HPDE6-E6E7 (cell line): Measurements from ENCODE around the gene CSNK2A1.
"Not testable (repeated sequence)": the region's sequence is repeated elsewhere in the genome, so short reads cannot be mapped to it uniquely, and the experiment has no call there.

Source experiments
- DNase-seq: peaks from one replicate; pipeline ENCODE4 v3.0.0; 2011; ENCODE audit warnings: missing footprints; ENCODE audit errors: extremely low spot score

Gene CSNK2A1

DNA sequence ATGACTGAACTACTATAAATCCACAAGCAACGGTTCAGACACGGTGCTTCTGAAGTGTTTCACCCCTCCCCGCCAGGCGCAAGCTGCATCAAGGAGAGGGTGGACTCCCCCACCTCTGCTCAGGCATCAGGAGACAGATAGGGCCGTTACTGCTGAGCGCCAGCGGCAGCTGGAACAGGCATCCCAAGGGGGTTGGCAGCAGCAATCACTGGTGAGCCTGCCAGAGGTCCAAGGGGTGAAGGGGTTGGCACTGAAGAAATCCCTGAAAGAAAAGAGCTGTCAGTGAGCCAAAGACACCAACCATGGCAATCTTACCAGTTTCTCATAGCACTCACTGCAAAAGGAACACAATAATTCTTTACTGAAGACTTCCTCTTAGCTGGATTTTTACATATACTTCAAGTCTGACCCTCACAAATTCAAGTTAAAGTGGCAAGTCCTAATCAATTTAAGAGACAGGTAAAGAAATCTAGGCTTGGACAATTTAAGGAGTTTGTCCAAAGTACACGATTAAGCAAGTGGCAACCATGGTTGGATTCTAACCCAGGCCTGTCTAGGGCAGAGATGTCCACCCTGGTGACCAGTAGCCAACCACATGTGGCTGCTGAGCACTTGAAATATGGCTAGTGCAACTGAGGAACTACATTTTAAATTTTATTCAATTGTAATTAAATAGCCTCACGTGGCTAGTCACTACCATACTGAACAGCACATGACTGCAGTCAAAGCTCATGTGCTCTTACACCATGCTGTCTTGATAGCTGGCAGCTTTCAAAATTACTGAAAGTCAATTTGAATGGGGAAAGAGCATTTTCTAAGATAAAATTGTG, 59.6 kb downstream of the CSNK2A1 start:
- DNase-seq: no peak

DNA sequence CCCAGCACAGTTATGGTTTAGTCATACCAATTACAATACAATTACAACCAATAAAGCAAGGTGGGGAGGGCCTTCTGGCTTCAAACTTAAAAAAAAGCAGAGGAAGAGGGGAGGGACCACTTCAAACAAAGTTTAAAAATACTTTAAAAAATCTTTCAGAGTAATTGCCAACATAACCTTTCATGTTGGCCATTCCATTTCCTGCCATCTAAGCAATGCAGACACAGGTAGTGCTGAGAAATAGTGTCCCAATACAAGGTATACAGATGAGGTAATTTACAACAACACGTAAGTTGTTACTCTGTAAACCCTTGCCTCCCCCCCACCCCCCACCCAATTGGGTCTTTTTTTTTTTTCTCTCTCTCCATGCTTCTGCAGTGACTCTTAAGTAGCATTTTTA, 62.4 kb downstream of the CSNK2A1 start:
- DNase-seq: no peak

DNA sequence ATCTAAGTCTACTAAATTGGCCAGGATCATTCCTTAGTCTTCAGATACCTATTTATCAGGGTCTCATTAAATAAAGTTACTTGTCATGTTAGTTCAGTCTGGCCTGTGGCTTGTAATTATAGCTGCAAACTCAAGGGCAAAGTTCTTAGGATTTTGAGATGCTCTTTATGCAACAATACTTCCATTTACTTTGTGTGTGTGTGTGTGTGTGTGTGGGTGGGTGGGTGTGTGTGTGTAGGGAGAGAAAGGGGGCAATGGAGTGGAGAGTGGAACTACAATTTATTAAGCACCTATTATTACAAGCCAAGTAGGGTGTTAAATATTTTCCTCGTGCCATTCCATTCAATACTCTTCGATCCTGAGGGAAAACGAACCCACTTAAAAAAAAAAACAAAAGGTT, 63.5 kb downstream of the CSNK2A1 start:
- DNase-seq: no peak

DNA sequence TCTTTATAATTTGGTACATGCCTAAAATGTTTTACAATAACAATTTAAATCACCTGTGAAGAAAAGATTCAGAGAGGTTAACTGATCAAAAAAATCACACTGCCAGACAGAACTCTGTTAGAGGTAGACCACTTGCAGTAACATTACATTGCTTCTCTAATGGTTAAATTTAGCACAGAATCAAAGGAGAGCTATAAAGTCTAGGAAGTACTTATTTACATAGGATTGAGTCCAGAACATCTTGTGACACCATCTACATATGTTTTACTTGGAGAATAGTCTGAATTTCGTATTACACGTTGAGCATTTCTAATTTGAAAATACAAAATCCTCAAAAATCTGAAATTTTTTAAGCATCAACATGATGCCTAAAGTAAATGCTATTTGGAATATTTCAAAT, 64.1 kb downstream of the CSNK2A1 start:
- no peak for DNase-seq

DNA sequence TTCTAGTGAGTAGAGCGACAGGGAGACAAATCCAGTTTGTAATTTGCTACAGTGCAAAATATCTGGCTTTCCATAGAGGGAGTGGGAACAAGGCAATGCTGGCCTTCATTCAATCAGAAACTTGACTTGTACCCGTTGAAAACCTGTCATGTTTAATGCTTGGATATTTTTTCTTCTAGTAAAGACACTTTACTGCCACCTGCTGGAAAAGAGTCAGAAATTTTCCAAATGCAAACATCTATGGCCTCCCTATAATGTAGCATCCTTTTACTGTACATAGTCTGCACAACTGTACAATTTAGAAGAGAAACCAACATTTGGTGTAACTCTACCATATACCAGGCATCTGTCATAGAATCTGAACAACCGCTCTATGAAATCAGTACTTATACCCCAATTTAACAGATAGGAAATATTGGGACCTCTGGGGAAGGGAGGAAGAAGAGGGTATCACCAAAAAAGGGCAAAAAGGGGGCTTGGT, 64.6 kb downstream of the CSNK2A1 start:
- peak; percentile 43 for DNase-seq

DNA sequence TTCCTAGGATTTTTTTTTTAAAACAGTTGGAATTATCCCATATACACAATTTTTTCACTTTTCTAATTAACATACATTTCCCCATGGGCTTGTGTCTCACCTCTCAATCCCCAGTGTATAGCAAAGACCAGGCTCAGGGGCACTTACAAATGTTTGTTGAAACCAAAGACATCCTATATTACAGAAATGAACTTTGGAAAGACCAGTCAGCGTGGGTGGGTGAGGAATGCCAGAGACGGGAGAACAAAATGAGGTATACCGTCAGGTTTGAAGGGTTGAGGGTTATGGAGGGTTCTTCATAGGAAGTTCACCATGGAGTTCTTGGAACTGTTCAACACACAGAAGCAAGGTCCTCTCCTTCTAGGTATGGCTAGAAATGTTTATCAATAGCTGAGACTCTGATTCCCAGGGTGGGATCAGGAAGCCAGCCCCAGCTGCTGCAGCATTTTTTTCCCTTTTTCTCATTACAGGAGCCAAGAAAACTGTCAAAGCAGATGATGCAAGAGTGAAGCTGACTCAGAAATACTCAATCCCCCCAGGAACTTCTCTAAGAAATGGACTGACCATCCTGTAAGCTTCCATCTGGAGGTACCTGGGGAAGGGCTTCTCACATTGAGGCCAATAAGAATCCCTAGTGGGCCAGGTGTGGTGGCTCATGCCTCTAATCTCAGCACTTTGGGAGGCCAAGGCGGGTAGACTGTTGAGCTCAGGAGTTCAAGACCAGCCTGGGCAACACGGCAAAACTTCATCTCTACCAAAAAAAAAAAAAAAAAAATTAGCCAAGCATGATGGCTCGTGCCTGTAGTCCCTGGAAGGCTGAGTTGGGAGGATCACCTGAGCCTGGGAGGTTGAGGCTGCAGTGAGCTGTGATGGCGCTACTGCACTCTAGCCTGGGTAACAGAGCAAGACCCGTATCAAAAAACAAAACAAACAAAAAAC, 65.3 kb downstream of the CSNK2A1 start:
- DNase-seq: no peak

DNA sequence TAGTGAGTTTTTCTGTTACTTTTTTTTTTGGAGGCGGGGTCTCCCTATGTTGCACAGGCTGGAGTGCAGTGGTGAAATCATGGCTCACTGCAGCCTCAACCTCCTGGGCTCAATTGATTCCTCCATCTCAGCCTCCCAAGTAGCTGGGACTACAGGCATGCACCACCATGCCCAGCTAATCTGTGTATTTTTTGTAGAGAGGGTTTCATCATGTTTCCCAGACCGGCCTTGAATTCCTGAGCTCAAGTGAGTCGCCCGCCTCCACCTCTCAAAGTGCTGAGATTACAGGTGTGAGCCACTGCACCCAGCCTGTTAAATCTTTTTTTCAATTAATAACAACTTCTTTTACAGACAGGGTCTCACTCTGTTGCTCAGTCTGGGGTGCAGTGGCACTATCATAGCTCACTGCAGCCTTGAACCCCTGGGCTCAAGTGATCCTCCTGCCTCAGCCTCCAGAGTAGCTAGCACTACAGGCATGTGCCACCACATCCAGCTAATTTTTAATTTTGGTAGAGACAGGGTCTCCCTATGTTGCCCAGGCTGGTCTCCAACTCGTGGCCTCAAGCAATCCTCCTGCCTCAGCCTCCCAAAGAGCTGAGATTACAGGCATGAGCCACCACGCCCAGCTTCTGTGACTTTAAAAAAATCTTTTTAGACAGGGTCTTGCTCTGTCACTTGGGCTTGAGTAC, 66.9 kb downstream of the CSNK2A1 start:
- not testable (repeated sequence) for DNase-seq

DNA sequence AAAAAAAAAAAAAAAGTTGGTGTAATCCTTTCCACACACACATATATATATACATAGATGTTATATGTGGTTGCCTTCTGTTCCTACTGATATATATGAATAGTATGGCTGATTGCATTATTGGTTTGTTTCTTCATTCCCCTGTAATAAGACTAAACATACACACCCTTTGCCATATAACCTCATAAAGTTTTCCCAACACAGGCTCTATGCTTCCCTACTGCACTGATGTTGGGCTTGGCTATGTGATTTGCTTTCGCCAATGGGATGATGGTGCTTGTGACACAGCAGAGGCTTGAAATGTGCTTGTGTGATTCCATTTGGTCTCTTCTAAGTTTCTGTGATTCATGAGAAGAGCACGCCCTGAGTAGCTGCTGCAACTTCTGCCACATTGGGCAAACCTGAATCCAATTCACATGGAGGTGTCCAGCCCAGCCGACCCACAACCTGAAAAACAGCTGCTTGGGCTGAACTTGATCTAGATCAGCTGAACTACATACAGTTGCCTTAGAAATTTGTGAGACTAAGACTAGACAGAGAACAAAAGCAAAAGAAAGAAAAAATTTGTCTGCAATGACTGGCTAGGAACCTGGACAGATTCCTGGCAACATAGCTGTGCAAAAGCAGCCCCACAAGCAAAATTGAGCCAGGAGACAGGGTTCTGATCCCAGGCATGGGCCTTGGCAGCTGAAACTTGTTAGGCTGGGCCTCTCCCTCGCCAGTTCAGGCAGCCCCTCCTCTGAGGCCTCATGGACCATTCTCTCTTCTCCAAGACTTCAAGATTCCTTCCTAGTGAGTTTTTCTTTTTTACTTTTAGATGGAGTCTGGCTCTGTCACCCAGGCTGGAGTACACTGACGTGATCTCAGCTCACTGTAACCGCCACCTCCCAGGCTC, 67.9 kb downstream of the CSNK2A1 start:
- DNase-seq: no peak

DNA sequence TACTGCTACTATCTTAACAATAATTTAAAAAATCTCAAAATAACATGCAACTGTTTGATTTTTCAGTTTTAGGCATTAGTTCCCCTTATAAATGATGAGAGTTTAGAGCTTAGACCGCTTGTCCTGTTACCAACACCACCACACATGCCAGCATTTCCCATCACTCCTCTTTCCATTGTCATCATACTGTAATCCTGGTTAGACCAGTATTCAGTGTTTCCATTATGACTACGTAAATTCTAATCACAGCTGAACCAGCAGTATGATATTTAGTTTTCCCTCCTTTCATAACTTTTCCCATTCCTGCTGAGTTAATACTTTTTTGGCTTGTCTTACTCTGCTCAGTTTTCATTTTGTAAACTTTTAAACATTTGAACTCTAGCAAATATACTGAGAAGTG, 69.0 kb downstream of the CSNK2A1 start:
- DNase-seq: no peak

DNA sequence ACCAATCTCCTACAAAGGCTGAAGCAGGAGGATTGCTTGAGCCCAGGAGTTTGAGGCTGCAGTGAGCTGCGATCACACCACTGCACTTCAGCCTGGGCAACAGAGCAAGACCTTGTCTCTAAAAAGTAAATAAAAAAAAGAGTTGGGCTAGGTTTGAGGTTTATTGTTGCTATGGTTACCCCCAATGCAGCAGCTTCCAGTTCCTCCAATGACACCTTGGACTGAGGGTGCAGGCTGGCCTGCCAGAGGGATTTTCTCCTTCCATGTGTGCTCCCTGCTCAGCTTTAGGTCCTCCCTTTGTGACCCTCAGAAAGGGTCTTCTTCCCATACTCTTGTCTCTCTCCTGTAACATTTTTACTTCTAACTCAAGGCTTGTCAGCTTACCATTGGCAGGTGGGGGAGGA, 70.7 kb downstream of the CSNK2A1 start:
- DNase-seq: no peak

DNA sequence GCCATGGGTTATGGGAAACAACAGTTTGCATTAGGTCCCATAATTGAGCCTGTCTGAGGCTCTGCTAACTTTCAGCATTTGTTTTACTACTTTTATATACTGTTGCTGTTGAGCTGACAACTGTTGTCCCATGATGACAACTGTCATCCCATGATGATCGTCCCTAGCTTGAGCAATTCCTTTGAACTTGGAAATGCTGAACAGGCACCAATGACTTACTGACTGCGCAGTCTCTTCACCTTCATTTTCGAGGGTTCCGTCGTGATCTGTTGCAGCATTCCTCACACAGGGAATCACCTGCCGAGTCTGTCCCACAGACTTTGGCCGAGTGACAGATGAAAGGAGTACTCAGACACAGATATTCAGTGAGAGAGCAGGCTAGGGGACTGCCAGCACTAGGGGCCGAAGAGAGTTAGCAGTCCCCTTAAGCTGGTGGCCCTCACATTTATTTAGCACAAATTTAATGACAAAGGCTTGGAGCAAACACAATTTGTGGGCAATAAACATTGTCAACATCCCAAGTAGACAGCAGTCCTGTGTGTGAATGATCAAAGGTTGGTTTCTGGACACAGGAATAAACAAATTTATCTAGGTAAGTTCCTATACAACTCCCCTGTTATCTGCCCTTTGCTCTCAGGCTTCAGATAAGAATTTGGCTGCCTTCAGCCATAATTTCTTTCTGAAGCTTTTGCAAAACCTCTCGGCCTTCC, 71.3 kb downstream of the CSNK2A1 start:
- DNase-seq: no peak

DNA sequence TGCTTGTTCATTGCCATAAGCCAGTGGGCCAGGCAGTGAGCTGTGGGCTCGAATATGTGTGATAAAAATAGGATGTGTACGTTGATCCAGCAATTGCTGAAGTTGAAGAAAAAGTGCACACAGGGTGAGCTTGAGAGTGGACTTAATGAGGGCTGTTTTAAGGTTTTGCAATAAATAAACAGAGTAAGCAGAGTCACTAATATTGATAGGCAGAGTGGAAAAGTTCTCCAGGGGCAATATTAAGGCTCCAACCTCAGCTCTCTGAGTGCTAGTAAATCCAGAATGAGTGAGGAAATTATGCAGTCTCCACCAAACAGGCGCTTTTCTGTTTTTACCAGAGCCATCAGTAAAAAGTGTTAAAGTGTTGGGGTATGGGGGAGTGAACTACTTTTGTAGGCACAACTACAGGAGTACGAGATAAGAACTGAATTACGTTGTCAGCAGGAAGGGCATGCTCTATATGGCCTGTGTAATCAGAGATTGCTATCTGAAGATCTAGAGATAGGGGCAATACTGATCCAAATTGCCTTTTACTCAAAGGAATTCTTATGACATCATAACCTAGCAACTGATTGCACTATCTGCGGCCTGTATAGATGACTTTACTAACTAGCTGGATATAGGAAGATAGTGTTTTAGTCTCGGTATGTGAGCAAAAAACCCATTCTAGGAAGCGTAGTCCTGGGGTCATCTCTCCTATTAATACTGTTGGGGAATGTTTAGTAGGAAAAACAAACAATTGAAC, 73.7 kb downstream of the CSNK2A1 start:
- no peak for DNase-seq

DNA sequence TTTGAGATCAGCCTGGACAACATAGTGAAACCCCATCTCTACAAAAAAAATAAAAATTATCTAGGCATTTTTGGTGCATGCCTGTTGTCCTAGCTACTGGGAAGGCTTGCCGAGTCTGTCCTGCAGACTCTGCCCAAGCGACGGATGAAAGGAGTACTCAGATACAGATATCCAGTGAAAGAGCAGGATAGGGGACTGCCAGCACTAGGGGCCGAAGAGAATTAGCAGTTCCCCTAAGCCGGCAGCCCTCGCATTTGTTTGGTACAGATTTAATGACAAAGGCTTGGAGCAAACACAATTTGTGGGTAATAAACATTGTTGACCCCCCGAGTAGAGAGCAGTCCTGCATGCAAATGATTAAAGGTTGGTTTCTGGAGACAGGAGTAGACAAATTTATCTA, 75.8 kb downstream of the CSNK2A1 start:
- no peak for DNase-seq

DNA sequence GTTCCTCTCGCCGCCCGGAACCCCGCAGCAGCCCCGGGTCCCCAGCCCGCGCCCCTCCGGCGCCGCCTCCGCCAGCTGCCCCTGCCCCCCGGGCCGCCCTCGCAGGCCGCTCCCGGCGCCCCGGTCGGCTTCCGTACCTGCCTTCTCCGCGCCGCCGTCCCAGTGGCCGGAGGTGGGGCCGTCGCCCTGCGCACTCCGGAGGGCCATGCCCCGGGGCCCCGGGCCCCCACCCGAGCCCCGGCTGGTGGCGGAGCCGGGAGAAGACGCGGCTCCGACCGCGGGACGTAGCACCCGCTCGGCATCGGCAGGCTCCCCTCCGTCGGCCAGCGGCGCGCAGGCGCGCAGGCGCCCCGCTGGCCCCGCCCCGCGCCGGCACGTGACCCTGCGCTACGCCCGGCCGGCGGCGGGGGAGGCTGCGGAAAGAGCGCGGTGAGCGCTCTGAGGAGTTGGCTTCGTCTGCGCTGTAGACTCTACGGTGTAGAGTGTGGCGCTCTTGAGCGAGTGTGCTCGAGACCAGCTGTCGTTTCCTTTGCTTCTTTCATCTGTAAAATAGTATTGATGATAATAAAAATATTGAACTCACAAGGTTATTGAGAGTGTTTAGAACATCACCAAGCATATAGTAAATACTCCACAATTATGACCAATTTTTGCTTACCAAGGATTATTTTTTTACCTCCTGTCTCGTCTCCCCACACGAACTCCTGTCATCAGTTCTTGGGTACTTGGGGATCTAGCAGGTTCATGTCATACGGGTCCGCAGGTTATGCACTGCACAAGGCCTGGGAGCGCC, 81.2 kb downstream of the CSNK2A1 start, which contains the start of gene TBC1D20:
Gene TBC1D20, minus strand, starts transcription at position 335 of the 793 bp plus-strand sequence. Its CDS starts 128 bp downstream, at position 207.
- peak; percentile 95 for DNase-seq

DNA sequence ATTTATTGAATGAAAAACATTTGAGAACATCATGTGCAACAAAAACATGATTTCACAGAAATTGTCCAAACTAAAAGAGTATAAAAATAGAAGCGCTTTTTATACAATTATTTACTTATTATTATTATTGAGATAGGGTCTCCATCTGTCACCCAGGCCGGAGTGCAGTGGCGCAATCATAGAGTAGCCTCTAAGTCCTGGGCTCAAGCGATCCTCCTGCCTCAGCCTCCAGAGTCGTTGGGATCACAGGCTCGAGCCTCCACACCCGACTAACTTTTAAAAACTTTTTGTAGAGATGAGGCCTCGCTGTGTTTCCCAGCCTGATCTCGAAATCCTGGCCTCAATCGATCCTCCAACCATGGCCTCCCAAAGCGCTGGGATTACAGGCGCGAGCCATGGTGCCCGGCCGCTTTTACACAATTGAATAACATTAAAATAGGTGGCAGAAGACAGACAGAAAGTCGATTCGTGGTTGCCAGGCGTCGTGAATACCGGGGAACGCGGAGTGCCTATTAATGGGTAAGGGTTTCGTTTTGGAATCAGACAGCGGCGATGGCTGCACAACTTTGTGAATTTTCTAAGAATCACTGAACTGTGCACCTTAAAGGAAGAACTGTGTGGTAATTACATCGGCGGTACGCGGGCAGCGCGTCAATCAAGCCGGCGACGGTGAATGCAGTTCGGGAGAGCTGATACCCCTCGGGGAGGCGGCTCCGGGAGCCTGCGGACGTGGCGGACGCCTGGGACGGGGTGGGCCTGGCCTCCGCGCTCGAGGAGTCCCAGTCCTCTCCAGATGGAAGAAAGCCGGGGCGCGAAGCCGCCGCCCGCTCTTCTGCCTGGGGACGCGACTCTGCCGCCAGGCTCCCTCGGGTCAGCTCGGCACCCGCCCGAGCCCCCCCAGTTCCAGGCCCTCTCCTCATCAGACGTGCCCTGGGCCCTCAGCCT, 82.1 kb downstream of the CSNK2A1 start:
- DNase-seq: peak; percentile 54

DNA sequence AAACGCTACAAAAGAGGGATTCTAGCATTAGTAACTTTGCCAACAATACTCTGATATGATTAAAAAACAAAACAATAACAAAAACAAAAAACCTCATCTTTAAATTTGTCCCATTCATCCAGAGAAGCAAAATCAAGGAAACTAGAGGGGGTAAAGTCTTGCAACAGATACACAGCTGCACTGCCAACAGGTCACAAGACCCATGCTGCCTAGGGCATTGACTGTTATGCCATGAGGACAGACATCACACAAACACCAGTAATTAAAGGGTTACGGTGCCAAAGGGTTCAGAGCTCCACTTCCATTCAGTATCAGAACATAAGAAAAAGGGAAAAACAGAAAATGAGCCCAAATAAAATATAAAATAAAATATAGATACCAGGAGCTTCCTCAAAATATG, 82.9 kb downstream of the CSNK2A1 start:
- peak; percentile 44 for DNase-seq

DNA sequence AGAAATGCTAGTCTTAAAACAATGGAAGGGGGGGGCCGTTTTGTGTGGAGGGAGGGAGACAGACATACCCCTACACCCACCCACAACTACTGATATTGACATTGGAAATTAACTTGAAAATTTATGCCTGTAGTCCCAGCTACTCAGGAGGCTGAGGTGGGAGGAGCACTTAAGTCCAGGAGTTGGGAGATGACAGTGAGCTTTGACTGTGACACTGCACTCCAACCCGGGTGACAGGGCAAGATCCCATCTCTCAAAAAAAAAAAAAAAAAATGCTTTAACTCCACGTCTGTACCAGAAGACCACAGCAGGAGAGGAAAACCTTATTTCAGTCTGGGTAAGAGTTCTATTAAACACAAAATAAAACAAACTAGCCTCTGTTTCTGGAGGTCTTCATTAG, 83.4 kb downstream of the CSNK2A1 start:
- no peak for DNase-seq

DNA sequence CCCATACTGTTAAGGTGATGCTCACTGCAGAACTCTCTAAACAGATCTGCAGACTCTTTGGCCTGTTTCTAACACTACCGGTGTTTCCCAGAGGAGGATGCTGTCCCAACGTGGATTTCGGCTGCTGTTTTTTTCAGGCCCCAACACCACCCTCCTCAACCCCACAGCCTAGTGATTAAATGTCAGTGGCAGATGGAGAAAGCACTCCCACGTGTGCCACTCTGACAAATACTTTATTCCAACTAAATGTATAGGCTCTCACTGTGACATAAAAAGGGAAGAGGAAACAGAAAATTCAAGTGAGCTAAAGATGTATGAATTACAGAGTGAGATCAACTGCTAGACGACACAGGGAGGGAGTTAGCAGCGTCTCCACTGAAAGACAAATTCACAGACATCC, 84.8 kb downstream of the CSNK2A1 start:
- DNase-seq: no peak
